Fibroblast of lung (primary cell): ENCODE results near the gene NID1.

Source experiments
- EZH2 ChIP-seq: IDR thresholded peaks from 2 replicates; pipeline ENCODE4 v1.5.1; 2012; ENCODE audit warnings: low read length, control low read depth, mild to moderate bottlenecking; ENCODE audit errors: missing control alignments
- TF ChIP-seq, protein P1 (sequence below), 2 donors: IDR thresholded peaks in 1 of 2; conservative IDR thresholded peaks in 1 of 2; 1 replicate in 1 of 2; 2 replicates in 1 of 2; pipeline ENCODE4 v1.5.1; 2011 to 2012; ENCODE audit warnings: low read length in 2 of 2, control low read depth in 1 of 2, inconsistent platforms in 1 of 2, low read depth in 1 of 2, mild to moderate bottlenecking in 1 of 2

DNA sequence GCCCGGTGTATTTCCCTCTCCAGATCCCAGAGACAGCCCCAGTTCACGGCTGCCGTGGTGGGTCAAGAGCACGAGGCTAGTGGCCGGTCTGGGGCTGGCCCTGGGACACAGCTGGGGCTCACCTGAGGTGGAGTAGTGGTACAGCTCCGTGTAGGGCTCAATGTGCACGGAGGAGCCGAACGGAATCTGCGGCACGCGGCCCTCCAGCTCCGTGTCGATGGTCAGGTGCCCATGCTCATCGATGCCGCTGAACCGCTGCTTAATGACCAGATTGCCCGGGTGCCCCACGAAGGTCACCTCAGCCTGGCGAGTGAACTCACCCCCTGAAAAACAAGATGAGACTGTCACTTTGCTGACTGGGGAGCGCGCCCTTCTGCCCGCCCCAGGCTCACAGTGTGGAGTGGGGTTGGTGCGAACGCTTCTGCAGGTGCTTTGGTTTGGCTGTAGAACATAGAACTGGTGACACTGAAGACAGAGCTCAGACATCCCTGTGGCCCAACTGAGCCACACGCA lies 35.4 kb downstream of the NID1 start:
- TF ChIP-seq, protein P1, sequence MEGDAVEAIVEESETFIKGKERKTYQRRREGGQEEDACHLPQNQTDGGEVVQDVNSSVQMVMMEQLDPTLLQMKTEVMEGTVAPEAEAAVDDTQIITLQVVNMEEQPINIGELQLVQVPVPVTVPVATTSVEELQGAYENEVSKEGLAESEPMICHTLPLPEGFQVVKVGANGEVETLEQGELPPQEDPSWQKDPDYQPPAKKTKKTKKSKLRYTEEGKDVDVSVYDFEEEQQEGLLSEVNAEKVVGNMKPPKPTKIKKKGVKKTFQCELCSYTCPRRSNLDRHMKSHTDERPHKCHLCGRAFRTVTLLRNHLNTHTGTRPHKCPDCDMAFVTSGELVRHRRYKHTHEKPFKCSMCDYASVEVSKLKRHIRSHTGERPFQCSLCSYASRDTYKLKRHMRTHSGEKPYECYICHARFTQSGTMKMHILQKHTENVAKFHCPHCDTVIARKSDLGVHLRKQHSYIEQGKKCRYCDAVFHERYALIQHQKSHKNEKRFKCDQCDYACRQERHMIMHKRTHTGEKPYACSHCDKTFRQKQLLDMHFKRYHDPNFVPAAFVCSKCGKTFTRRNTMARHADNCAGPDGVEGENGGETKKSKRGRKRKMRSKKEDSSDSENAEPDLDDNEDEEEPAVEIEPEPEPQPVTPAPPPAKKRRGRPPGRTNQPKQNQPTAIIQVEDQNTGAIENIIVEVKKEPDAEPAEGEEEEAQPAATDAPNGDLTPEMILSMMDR (conservative IDR thresholded peaks at IDR 0.05 in 1 of 2, IDR thresholded peaks at IDR 0.05 in 1 of 2; ENCODE audit: low read depth in 1 of 2, low read length in 2 of 2) = no peak
- TF ChIP-seq EZH2 = no peak
